ENCODE data around the gene MORN5.

The MORN5 gene

DNA sequence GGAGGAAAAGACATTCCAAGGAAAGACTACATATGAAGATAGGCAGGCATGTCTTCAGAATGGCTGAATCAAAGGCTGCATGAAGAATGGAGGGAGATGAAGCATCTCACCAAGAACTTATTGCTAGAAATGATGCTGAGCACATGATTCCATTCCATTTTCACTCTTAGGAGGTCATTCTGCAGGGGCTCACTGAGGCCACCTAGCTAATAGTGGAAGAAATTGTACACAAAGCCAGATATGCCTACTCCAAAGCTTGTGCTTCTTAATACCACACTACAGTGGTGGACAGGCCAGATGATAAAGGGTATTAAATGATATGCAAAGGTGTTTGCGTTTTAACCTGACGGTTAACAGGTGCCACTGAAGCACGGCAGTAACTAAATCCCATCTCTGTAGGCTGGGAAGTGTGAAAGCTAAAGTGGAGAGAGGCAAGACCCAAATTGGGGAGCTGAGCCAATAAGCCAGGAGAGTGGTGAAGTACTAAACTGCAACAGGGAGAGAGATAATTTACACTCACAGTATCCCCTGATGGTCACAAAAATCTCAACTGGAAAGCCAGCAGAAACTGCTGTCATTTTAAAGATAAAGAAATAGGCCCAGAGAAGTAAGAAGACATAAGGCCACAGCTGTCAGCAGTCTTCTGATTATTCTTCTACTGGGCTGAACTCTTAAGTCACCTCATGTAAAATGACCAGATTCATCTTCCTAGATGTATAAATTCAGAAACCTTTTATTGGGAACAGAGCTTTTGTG lies 14.7 kb upstream of the MORN5 start:
- DNase-seq: no peak

DNA sequence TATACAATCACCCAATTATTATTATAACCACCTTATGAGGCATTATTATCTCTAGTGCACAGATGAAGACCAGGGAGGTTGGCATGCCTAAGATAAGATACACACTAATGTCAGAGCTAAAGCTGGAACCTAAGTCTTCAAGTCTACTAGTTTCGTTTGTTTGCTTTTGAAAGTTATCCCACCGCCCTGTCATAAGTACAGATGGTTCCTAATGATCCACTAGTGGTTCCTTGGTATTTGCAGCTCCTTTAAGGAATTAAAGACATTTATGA lies 14.2 kb upstream of the MORN5 start:
- DNase-seq: no peak

GRCh38 chr9:122151267-122151828 lies 8.4 kb upstream of the MORN5 start:
- no peak for DNase-seq

DNA sequence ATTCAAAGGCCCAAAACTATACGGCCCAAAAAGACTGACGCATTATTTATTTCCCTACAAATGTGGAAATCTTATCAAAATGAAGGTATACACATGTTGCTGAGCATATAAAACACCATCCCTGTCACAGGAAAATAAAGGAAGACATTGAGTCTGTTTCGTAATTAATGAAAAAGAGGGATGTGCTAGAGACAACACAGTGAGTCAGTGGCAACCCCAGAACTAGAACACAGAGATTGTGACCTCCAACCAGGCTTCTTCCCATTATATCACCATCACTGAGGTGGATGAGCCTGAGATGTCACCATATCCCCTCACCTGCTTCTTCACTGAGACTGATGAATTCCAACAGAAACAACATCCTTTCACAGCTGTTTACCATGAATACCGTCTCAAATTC lies 3.9 kb upstream of the MORN5 start:
- DNase-seq: no peak

- peak; percentile 34 for DNase-seq
These were observed 1.5 kb upstream of the MORN5 start for GRCh38 chr9:122158202-122158601.

- no peak for DNase-seq
These were observed 178 bp downstream of the MORN5 start for GRCh38 chr9:122159925-122160246.

DNA sequence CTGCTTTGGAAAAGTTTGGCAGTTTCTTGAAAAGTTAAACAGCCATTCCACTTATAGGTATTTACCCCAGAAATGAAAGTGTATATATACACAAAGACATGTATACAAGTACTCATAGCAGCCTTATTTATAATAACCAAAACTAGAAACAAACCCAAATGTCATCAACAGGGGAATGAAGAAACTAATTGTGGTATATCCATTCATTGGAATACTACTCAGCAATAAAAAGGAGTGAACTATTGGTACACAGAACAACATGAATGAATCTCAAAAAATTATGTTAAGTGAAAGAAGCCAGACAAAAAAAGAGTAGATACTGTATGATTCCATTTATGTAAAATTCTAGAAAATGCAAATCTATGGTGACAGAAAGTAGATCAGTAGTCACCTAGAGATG lies 2.7 kb downstream of the MORN5 start:
- no peak for DNase-seq

GRCh38 chr9:122164286-122164685 lies 4.6 kb downstream of the MORN5 start:
- no peak for DNase-seq

GRCh38 chr9:122168356-122168755 lies 8.6 kb downstream of the MORN5 start:
- DNase-seq: no peak

DNA sequence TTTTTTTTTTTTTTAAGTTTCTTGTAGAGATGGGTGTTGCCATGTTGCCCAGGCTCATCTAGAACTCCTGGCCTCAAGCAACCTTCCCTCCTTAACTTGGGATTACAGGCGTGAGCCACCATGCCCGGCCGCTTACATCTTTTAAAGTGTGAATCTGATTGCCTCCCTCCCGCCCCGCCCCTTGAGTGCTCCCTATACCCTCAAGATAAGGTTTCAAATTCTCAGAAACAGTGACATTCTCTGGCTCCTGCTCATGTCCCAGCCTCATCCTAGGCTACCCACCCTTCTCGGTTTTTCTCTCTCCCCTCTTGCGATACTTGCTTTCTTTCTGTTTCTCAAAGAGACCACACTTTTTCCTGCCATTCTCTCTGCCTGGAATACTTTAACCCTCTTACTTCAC lies 12.4 kb downstream of the MORN5 start:
- no peak for DNase-seq

DNA sequence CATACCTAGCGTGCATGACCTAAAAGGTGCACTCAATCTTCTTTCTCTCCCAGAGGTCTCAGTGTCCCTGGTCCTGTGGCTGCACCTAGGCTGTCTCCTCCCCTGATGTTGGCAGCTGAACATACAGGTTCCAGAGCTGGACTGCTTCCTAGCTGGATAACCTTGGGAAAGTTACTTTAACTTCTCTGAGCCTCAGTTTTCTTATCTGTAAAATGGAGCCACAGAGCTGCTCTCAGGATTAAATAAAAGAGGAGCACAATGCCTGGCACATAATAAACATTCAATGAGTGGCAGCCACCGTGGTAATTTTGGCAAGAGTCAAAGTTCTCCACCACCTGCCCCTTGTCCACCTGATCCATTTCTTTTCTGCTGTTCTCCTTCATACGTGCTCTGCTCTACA lies 14.0 kb downstream of the MORN5 start:
- DNase-seq: no peak

DNA sequence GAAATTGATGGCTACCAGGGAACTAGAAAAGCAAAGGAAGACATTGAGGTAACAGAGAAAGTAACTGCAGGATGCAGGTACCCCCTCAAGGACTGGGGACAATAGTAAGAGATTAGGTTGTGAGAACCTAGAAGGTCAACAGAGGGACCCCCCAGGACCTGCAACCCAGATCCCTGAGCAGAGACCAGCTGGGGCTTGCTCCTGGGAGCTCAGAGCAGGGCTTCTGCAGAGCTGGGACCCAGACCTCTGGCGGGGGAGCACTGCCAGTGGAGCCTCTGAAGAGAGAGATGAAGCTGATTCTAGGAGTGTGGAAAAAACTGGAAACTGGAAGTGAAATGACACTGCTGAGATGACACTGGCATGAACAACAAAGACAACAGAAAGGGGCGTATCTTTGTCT lies 17.2 kb downstream of the MORN5 start:
- DNase-seq: no peak

- DNase-seq: no peak
These were observed 19.5 kb downstream of the MORN5 start for GRCh38 chr9:122179054-122179689.

DNA sequence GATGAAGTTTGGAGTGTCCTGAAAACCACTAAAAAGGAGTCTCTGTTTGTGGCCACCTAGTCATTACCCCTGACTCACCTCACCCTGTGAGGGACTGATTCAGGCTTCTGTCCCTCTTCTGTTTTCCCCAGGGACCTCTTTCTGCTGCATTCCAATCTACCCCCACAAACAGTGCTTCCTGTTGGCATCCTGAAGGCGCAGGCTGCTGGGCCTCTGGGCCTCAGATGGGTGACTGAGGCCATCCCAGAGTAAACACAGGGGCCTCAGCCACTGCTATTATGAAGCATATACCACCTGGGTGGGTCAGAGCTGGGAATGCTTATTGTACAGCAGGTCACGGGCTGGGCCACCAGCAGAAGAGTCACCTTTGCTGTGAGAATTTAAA lies 20.0 kb downstream of the MORN5 start:
- DNase-seq: no peak

GRCh38 chr9:122180633-122181032 lies 20.9 kb downstream of the MORN5 start:
- no peak for DNase-seq

DNA sequence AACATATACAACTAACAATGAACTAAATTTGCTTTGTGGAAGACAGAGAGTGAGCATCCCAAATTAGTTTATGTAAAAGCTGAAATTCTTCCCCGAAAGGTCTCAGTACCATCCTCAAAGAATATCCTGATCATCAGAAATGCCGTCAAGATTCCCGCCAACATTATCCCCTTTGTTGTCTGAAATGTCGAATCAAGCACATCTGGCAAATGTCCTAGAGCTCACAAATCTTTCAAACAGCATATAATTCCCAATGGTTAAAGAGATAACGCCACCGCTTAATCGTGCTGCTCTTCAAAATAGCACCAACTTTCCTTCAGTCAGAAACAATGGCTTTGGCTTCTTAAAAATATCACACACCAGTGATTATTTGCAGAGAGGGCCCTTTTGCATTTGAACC lies 23.8 kb downstream of the MORN5 start:
- DNase-seq: no peak

- DNase-seq: no peak
These were observed 24.8 kb downstream of the MORN5 start for GRCh38 chr9:122184551-122184950.

GRCh38 chr9:122186301-122186700 lies 26.6 kb downstream of the MORN5 start:
- no peak for DNase-seq

DNA sequence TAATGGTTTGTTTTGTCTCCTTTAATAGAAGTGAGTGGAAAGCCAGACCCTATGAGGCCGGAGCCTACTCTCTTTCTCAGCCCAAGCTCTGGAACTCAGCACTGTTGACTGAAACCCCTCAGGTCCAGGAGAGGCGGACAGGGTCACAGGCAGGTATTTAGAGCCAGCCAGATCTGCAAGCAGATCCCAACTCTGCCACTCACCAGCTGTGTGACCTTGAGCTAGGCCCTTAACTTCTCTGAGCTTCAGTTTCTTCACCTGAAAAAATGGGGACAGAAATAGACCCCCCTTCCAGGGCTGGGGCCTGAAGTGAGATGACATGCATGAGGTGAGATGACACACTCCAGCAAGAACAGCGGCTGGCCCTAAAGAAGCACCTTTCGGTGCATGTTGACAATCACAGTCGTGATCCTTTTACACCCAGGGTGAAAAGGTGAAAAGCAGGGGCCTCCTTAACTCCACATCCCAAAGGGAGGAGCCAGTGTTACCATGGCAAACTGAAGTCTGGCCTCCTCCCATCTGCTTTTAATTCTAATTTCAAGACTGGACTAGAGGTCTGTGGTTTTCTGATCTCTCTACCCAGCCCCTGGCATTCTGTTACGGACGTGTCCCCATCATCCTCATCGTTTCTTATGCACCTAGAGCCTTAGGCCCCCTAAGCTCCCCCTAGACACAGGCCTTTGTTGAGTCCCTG lies 27.2 kb downstream of the MORN5 start:
- no peak for DNase-seq

GRCh38 chr9:122188369-122188768 lies 28.7 kb downstream of the MORN5 start:
- DNase-seq: no peak

DNA sequence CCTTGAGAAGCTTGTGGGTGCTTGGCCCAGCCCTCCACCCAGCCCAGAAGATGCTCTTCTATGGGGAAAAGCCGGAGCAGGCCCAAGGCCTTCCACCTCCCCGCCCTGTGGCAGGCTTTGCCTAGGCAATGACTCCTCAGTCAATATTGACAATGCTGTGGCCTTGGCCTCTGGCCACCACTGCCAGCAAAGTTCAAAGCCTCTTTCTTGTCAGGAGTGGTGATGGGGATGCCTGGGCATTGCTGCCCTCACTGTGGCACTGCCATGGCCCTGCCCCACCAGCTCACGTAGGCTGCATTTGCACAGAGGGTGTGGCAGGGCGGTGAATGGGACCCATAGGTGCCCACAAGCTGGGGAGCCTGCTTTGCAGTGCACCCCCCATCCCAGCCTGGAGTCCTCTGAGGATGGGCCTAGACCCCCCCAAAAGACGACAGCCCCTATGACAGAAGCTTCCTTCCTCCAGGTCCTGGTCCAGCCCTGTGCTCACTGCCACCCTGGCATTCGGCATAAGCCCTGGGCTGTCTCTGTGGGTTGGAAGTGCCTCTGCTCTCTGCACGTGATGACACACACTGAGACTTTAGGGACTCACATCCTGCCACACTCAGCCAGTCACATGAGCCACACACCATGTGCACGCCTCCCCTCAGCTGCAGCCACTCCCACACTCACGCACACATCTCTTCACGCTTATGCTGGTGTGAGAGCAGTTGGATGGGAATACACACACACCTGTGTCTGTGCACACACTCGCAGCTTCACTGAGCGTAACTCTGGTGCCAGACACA lies 31.1 kb downstream of the MORN5 start:
- DNase-seq: no peak

- no peak for DNase-seq
These were observed 31.9 kb downstream of the MORN5 start for GRCh38 chr9:122191584-122191983.

DNA sequence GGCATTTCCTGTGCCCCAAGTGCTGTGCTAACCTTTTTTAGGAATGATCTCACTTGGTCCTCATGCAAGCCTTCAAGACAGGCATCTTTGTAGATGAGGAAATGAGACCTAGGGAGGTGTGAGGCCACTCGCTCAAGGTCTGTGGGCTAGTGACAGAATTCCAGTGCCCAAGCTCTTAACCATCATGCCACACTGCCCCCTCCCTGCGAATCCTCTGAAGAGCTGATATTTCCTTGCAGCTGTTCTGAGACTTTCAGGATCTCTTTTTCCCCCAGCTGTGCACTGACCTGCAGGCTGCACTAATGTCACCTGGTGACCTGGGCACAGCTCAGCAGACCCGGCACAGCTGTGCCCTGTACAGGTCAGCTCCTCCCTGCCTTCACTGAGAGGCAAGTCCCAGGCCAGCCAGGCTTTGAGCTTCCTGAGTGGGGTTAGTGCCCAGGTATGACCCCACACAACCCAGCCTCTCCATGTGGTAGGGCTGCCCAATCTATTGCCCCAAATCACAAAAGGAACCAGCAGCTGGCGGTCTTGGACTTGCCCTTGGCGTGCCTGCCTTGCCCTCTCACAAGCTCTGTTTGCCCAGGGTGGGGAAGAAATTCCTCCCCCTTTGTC lies 32.7 kb downstream of the MORN5 start:
- DNase-seq: no peak
